Right lung (tissue), 5 donors: ENCODE results near the gene DSCAML1. TPM values are rescaled to one million over a fixed set of nuclear protein-coding genes. Genes with fewer than 3 reads are reported as not detected.

Source experiments
- DNase-seq, 2 donors: peaks; one replicate each; pipeline ENCODE4 v3.0.0-alpha.2; 2013
- polyA plus RNA-seq, 5 donors: library from polyadenylated mRNA; unstranded; fragments of 120-200 nt; gene quantifications; one replicate each; pipeline versions ENCODE4 v1.2.1 to v1.2.3, GENCODE V29; 2013; ENCODE audit warnings: inconsistent platforms in 1 of 5, low replicate concordance in 1 of 5; ENCODE audit not compliant: insufficient read length in 5 of 5, insufficient read depth in 1 of 5

The DSCAML1 gene
- polyA plus RNA-seq, 5 donors: 0.85 to 2.1 (median 1.1) TPM

- no peak for DNase-seq
Observed at GRCh38 chr11:117585631-117586030, 211.4 kb downstream of the DSCAML1 start.

- no peak for DNase-seq
Observed at GRCh38 chr11:117584056-117584830, 212.8 kb downstream of the DSCAML1 start.

DNA sequence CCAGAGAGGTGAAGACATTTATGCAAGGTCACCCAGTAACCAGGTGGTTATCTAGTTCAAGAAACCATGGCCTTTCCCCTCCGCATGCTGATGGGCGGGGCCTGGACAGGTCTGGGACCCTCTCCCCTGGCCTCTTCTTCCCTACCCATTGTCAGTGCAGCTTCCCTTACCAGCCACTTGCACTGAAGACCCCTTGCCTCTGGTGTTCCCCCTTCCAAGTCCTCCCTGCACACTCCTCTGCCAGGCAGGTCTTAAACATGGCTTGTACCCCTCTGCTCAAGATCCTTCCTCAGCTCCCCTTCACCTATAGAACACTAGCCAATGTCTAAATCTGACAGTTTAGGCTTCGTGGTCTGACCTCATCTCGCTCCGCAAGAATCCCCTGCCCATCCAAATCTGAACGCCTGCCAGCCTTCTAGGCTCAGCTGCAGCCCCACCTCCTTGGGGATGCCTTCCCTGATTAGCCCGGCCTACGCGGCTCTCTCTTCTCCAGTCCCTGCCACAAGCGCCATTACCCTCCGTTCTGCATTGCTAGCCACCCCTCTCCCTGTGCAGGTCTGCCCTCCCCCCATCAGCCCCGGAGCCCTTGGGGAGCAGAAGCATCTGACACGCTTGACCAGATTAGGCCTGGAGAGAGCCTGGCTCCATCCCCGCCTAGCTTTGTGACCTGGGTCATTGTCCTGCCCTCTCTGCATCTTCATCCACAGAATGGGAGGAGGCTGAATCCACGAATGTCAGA, 213.8 kb downstream of the DSCAML1 start:
- no peak for DNase-seq

- DNase-seq: no peak
Observed at GRCh38 chr11:117582433-117582832, 214.6 kb downstream of the DSCAML1 start.

GRCh38 chr11:117580866-117581265, 216.2 kb downstream of the DSCAML1 start:
- DNase-seq: no peak

GRCh38 chr11:117579161-117579560, 217.9 kb downstream of the DSCAML1 start:
- no peak for DNase-seq

DNA sequence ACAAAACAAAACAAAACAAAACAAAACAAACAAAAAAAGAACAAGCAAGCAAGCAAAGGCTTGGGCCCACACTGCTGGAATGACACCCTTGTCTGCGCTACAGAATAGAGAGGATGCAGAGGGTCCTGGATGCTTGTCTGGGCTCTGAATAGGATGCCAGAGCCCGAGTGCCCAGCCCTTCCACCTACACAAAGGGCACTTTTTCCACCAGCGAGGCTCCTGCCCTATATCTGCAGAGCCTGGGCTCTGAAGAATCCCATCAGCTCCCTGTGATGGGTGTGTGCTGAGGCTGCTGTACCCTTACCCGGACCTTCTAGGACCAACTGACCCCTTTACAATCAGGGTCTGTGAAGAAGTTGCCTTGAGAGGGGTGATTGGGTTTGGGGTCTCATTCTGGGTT, 221.2 kb downstream of the DSCAML1 start:
- DNase-seq: no peak

- DNase-seq: no peak
Observed at GRCh38 chr11:117574551-117574950, 222.5 kb downstream of the DSCAML1 start.

GRCh38 chr11:117573326-117573725, 223.7 kb downstream of the DSCAML1 start:
- DNase-seq: no peak

DNA sequence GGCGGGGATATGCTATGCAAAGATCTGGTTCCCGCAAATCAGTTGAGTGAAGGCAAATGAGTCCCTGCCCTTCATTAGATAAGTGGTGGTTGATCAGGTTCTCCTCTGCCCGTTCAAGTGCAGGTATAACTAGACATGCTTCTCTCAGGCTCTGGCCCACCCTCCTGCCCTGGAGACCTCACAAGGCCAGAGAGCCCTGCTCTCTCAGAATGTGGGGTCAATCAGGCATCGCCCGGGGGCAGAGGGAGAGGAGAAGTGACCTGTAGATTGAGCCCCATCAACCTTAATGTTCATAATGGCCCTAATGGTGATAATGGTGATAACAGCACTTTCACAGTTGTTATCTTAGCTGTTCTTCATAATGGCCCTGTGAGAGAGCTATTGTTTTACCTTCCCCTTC, 224.3 kb downstream of the DSCAML1 start:
- no peak for DNase-seq

- peak in 1 of 2 donors; percentile 2 for DNase-seq
Observed at GRCh38 chr11:117572129-117572528, 224.9 kb downstream of the DSCAML1 start.

GRCh38 chr11:117570701-117571100, 226.3 kb downstream of the DSCAML1 start:
- no peak for DNase-seq

DNA sequence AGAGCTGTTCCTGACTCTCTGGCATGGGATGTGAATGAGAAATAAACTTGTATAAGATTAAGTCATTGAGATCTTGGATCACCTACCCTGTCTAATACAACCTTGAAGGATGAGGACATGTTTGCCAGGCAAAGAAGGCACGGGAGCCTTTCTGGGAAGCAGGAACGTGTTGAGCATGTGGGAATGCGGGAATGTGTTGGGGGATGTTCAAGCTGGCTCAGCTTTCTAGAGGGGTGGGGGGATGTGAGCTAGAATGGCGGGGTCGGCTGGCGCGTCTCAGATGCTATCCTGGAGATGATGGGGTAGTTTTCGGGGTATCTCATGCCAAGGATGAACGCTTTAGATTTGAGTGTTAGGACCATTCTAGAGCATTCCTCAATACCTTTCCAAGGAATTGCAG, 227.1 kb downstream of the DSCAML1 start:
- no peak for DNase-seq

DNA sequence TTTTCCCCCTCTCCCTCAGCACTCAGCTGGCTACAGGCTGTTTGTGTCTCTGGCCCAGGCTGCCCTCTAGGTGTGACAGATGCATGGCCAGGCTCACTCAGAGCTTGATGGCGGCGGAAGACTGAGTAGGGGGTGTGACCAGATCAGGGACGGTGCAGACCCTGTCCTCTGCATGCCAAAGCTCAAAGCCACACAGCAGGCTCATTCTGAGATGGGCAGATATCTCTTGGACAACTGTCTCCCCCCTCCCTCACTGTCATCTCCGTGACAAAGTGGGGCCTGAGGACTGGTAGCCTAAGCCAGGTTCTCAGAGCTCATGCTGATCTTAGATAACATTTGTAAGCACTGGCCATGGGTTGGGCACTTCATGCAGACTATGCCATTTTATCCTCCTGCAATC, 231.3 kb downstream of the DSCAML1 start:
- DNase-seq: no peak

GRCh38 chr11:117564321-117564720, 232.7 kb downstream of the DSCAML1 start:
- no peak for DNase-seq

GRCh38 chr11:117563556-117563955, 233.5 kb downstream of the DSCAML1 start:
- no peak for DNase-seq

- DNase-seq: no peak
Observed at GRCh38 chr11:117562136-117562535, 234.9 kb downstream of the DSCAML1 start.

DNA sequence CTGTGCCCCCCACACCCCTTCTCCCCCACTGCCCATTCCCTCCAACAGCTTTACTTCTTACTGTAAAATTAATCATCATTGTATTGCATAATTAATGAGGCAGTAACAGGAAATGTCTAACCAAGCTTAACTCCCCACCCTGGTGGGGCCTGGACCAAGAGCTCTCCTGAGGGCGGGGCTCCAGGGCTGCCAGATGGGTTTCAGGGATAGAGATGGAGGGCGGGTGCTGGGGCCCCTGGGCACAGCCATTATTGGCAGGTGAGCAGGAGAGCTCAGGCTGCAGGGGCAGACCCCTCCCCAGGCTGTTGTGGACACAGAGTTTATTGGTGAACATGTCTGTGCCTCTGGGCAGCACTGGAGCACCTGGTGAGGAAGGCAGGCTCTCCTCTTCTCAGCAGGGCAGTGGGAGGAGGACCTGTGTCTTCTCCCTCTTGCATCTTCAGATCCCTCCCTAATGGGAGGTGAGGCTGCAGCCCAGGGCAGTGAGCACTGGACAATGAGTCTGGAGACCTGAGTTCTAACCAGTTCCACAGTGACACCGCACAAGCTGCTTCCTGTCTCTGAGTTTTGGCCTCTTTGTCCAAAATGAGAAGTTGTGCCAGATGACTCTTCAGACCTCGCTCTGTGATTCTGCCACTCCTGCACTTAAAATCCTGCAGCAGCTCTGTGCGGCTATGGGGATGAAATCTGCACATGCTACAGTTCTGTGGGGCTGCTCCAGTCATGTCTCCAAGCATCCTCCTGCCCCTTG, 236.1 kb downstream of the DSCAML1 start:
- DNase-seq: no peak

- DNase-seq: no peak
Observed at GRCh38 chr11:117559698-117560097, 237.3 kb downstream of the DSCAML1 start.

DNA sequence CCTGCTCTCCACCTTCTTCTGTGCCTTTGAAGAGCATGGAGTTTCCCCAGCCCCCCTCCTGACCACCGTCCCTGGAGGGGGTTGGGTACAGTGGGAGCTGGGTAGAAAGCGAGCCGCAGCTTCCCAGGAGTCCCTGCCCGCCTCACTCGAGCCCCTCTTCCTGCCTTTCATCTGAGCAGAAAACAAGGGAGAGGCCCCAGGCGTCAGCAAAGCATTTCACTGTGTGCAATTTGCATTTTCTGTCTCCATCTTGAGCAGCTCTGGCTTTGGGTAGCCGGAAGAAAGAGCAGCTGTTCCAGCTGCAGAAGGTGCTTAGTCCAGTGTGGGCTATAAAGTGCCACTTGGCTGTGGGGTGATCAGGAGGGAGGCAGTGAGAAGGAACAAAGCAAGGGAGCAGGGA, 239.7 kb downstream of the DSCAML1 start:
- no peak for DNase-seq

GRCh38 chr11:117554601-117555333, 242.2 kb downstream of the DSCAML1 start:
- no peak for DNase-seq

GRCh38 chr11:117552626-117553025, 244.4 kb downstream of the DSCAML1 start:
- DNase-seq: no peak
